Activated naive CD8-positive, alpha-beta T cell (primary cell): ENCODE results near the gene ZNF747.
"Not testable (repeated sequence)": the region's sequence is repeated elsewhere in the genome, so short reads cannot be mapped to it uniquely, and the experiment has no call there.

Experiments used
- H3K27ac Mint-ChIP-seq: one replicate; pipeline ENCODE4 v1.8.0; 2021; ENCODE audit warnings: mixed read lengths
- H3K27me3 Mint-ChIP-seq: one replicate; pipeline ENCODE4 v1.8.0; 2021; ENCODE audit warnings: mixed read lengths
- H3K36me3 Mint-ChIP-seq: one replicate; pipeline ENCODE4 v1.8.0; 2021; ENCODE audit warnings: mixed read lengths
- H3K4me1 Mint-ChIP-seq: one replicate; pipeline ENCODE4 v1.8.0; 2021; ENCODE audit warnings: low read depth, mixed read lengths
- H3K4me3 Mint-ChIP-seq: one replicate; pipeline ENCODE4 v1.8.0; 2021; ENCODE audit warnings: mild to moderate bottlenecking, mixed read lengths
- H3K9me3 Mint-ChIP-seq: one replicate; pipeline ENCODE4 v1.8.0; 2021; ENCODE audit warnings: low read depth, mixed read lengths

Gene ZNF747

GRCh38 chr16:30548416-30549253 is 14.0 kb upstream of the ZNF747 start:
- H3K27ac Mint-ChIP-seq: peak overlapping the region; percentile 70
- H3K4me1 Mint-ChIP-seq: peaks cover 38% of the 10 kb centered on the region
- H3K4me3 Mint-ChIP-seq: no peak overlapping the region
- no peaks in the 10 kb centered on the region for H3K9me3 Mint-ChIP-seq
- no peaks in the 10 kb centered on the region for H3K27me3 Mint-ChIP-seq
- peaks cover 3% of the 10 kb centered on the region for H3K36me3 Mint-ChIP-seq

- no peak overlapping the region for H3K27ac Mint-ChIP-seq
- H3K27me3 Mint-ChIP-seq: no peaks in the 10 kb centered on the region
- no peaks in the 10 kb centered on the region for H3K9me3 Mint-ChIP-seq
- no peak overlapping the region for H3K4me3 Mint-ChIP-seq
- H3K36me3 Mint-ChIP-seq: no peaks in the 10 kb centered on the region
- peaks cover 17% of the 10 kb centered on the region for H3K4me1 Mint-ChIP-seq
Measured at GRCh38 chr16:30546115-30546514, 11.5 kb upstream of the ZNF747 start.

GRCh38 chr16:30543067-30543466 is 8.4 kb upstream of the ZNF747 start:
- H3K4me1 Mint-ChIP-seq: peaks cover 6% of the 10 kb centered on the region
- H3K4me3 Mint-ChIP-seq: no peak overlapping the region
- H3K27ac Mint-ChIP-seq: no peak overlapping the region
- H3K9me3 Mint-ChIP-seq: no peaks in the 10 kb centered on the region
- no peaks in the 10 kb centered on the region for H3K27me3 Mint-ChIP-seq
- H3K36me3 Mint-ChIP-seq: no peaks in the 10 kb centered on the region

- Mint-ChIP-seq H3K27me3 (no peaks in the 10 kb centered on the region), H3K4me3 (no peak overlapping the region), H3K9me3 (no peaks in the 10 kb centered on the region), H3K27ac (no peak overlapping the region), H3K4me1 (peaks cover 13% of the 10 kb centered on the region), H3K36me3 (peaks cover 6% of the 10 kb centered on the region)
Measured at GRCh38 chr16:30541502-30542329, 7.1 kb upstream of the ZNF747 start.

GRCh38 chr16:30540916-30541464 is 6.3 kb upstream of the ZNF747 start:
- H3K4me1 Mint-ChIP-seq: peaks cover 20% of the 10 kb centered on the region
- not testable (repeated sequence) for H3K9me3 Mint-ChIP-seq, H3K27ac Mint-ChIP-seq, H3K4me3 Mint-ChIP-seq, H3K36me3 Mint-ChIP-seq, H3K27me3 Mint-ChIP-seq

- H3K36me3 Mint-ChIP-seq, H3K4me3 Mint-ChIP-seq, H3K9me3 Mint-ChIP-seq, H3K27me3 Mint-ChIP-seq: not testable (repeated sequence)
- Mint-ChIP-seq H3K27ac (peak overlapping the region; percentile 48), H3K4me1 (peaks cover 27% of the 10 kb centered on the region)
Measured at GRCh38 chr16:30539986-30540526, 5.4 kb upstream of the ZNF747 start.

GRCh38 chr16:30539000-30539964 is 4.6 kb upstream of the ZNF747 start:
- Mint-ChIP-seq H3K27ac (peak overlapping the region; percentile 48), H3K4me3 (no peak overlapping the region), H3K36me3 (peaks cover 6% of the 10 kb centered on the region), H3K9me3 (no peaks in the 10 kb centered on the region), H3K27me3 (no peaks in the 10 kb centered on the region), H3K4me1 (peaks cover 28% of the 10 kb centered on the region)

- peak overlapping the region; percentile 99 for H3K27ac Mint-ChIP-seq
- not testable (repeated sequence) for H3K27me3 Mint-ChIP-seq, H3K36me3 Mint-ChIP-seq, H3K9me3 Mint-ChIP-seq
- H3K4me1 Mint-ChIP-seq: peaks cover 33% of the 10 kb centered on the region
- peak overlapping the region; percentile 97 for H3K4me3 Mint-ChIP-seq
Measured at GRCh38 chr16:30536391-30537024, 1.9 kb upstream of the ZNF747 start.

GRCh38 chr16:30535777-30536190 is 1.1 kb upstream of the ZNF747 start:
- H3K36me3 Mint-ChIP-seq: peaks cover 6% of the 10 kb centered on the region
- peak overlapping the region; percentile 97 for H3K4me3 Mint-ChIP-seq
- no peaks in the 10 kb centered on the region for H3K27me3 Mint-ChIP-seq
- peak overlapping the region; percentile 99 for H3K27ac Mint-ChIP-seq
- no peaks in the 10 kb centered on the region for H3K9me3 Mint-ChIP-seq
- H3K4me1 Mint-ChIP-seq: peaks cover 33% of the 10 kb centered on the region

GRCh38 chr16:30535106-30535776 is 583 bp upstream of the ZNF747 start:
- peaks cover 6% of the 10 kb centered on the region for H3K36me3 Mint-ChIP-seq
- H3K27ac Mint-ChIP-seq: peak overlapping the region; percentile 99
- H3K27me3 Mint-ChIP-seq: no peaks in the 10 kb centered on the region
- peak overlapping the region; percentile 97 for H3K4me3 Mint-ChIP-seq
- no peaks in the 10 kb centered on the region for H3K9me3 Mint-ChIP-seq
- peaks cover 35% of the 10 kb centered on the region for H3K4me1 Mint-ChIP-seq

GRCh38 chr16:30533748-30534367 is 800 bp downstream of the ZNF747 start:
- Mint-ChIP-seq H3K4me1 (peaks cover 37% of the 10 kb centered on the region), H3K36me3 (peaks cover 6% of the 10 kb centered on the region), H3K4me3 (peak overlapping the region; percentile 97), H3K27me3 (no peaks in the 10 kb centered on the region), H3K9me3 (no peaks in the 10 kb centered on the region), H3K27ac (peak overlapping the region; percentile 92)

GRCh38 chr16:30533146-30533522 is 1.5 kb downstream of the ZNF747 start:
- Mint-ChIP-seq H3K27me3 (no peaks in the 10 kb centered on the region), H3K27ac (peak overlapping the region; percentile 61), H3K4me1 (peaks cover 38% of the 10 kb centered on the region), H3K36me3 (peaks cover 6% of the 10 kb centered on the region), H3K9me3 (no peaks in the 10 kb centered on the region), H3K4me3 (peak overlapping the region; percentile 81)
